GM12892 (cell line): Measurements from ENCODE around the gene KIF9.
"Not testable (repeated sequence)": the region's sequence is repeated elsewhere in the genome, so short reads cannot be mapped to it uniquely, and the experiment has no call there.

Experiments
- DNase-seq: peaks from one replicate; pipeline ENCODE4 v3.0.0; 2011; ENCODE audit not compliant: insufficient read length
- FAIRE-seq: peaks from 2 replicates; lab custom pipeline; 2011; peaks lifted over from hg19 to GRCh38; lab: Jason Lieb, UNC
- POLR2A ChIP-seq: IDR thresholded peaks from 2 replicates; pipeline ENCODE4 v1.6.1; 2011; ENCODE audit warnings: low read depth, low read length, control low read depth
- POLR2AphosphoS5 ChIP-seq: IDR thresholded peaks from 2 replicates; pipeline ENCODE4 v1.6.1; 2011; ENCODE audit warnings: low read depth, low read length, control low read depth
- TAF1 ChIP-seq: IDR thresholded peaks from 2 replicates; pipeline ENCODE4 v1.6.1; 2011; ENCODE audit warnings: low read depth, mild to moderate bottlenecking, control low read depth, low read length, borderline replicate concordance

KIF9 gene

GRCh38 chr3:47244531-47245100, 38.0 kb downstream of the KIF9 start:
- FAIRE-seq, result no peak
- TF ChIP-seq POLR2A, result no peak
- TF ChIP-seq TAF1, result no peak
- TF ChIP-seq POLR2AphosphoS5, result no peak
- DNase-seq, result no peak

- TF ChIP-seq POLR2A, result no peak
- TF ChIP-seq POLR2AphosphoS5, result no peak
- TF ChIP-seq TAF1, result no peak
- DNase-seq (no peak), FAIRE-seq (no peak)
These were observed 39.0 kb downstream of the KIF9 start for GRCh38 chr3:47243419-47244147.

GRCh38 chr3:47239929-47240328, 42.7 kb downstream of the KIF9 start:
- TF ChIP-seq POLR2A, result no peak
- TF ChIP-seq POLR2AphosphoS5, result no peak
- no peak for TF ChIP-seq TAF1
- DNase-seq, result no peak
- no peak for FAIRE-seq

- DNase-seq (no peak), FAIRE-seq (no peak)
- TF ChIP-seq POLR2A, result no peak
- TF ChIP-seq TAF1, result no peak
- no peak for TF ChIP-seq POLR2AphosphoS5
These were observed 44.6 kb downstream of the KIF9 start for GRCh38 chr3:47238017-47238416.

- no peak for TF ChIP-seq POLR2A
- TF ChIP-seq TAF1, result no peak
- TF ChIP-seq POLR2AphosphoS5, result no peak
- peak; percentile 77 for FAIRE-seq
- no peak for DNase-seq
These were observed 54.5 kb downstream of the KIF9 start for GRCh38 chr3:47228088-47228487.

GRCh38 chr3:47227678-47228077, 54.9 kb downstream of the KIF9 start:
- DNase-seq (no peak), FAIRE-seq (peak; percentile 70)
- TF ChIP-seq POLR2AphosphoS5 (peak; percentile 40; the same call in 1 of the 2 replicates), POLR2A (peak; percentile 42; the same call in 1 of the 2 replicates), TAF1 (no peak)

GRCh38 chr3:47225310-47225906, 57.2 kb downstream of the KIF9 start:
- FAIRE-seq (peak; percentile 90), DNase-seq (no peak)
- TF ChIP-seq TAF1, result no peak
- TF ChIP-seq POLR2A, result no peak
- no peak for TF ChIP-seq POLR2AphosphoS5

GRCh38 chr3:47223755-47224154, 58.8 kb downstream of the KIF9 start:
- TF ChIP-seq POLR2AphosphoS5 (no peak), POLR2A (no peak), TAF1 (no peak)
- FAIRE-seq, result no peak

GRCh38 chr3:47221798-47222197, 60.8 kb downstream of the KIF9 start:
- no peak for FAIRE-seq
- no peak for TF ChIP-seq POLR2A
- no peak for TF ChIP-seq TAF1
- no peak for TF ChIP-seq POLR2AphosphoS5
- DNase-seq, result no peak

More at GRCh38 chr3:47223755-47224154, 58.8 kb downstream of the KIF9 start:
- no peak for DNase-seq

GRCh38 chr3:47210863-47211405, 71.7 kb downstream of the KIF9 start:
- TF ChIP-seq TAF1, result no peak
- FAIRE-seq (no peak), DNase-seq (no peak)

- not testable (repeated sequence) for DNase-seq, FAIRE-seq
These were observed 76.6 kb downstream of the KIF9 start for GRCh38 chr3:47206022-47206421.

GRCh38 chr3:47204875-47205274, 77.7 kb downstream of the KIF9 start:
- FAIRE-seq (no peak), DNase-seq (no peak)
- TF ChIP-seq TAF1 (no peak), POLR2A (no peak), POLR2AphosphoS5 (no peak)
